ENCODE data around the gene DIPK1A.

The DIPK1A gene

GRCh38 chr1:92961131-92961895, at the start of gene DIPK1A:
Gene DIPK1A (minus strand): TSS chr1:92961462. CDS start chr1:92961429, 33 bp downstream.
- H3K4me3 ChIP-seq (ENCODE audit: low read length): peak within 1 kb of the TSS; percentile 87
- peak within 1 kb of the TSS; percentile 90 for H3K9ac ChIP-seq (ENCODE audit: low read length)
- no peaks in the 10 kb centered on the region for H3K36me3 ChIP-seq (ENCODE audit: control insufficient read depth, insufficient read depth, low read length)
- no peaks in the 10 kb centered on the region for H3K9me3 ChIP-seq (ENCODE audit: control insufficient read depth, low read length)
- H3K4me1 ChIP-seq (ENCODE audit: control insufficient read depth, insufficient read depth, low read length): peaks cover 9% of the 10 kb centered on the region
- no peaks in the 10 kb centered on the region for H3K27me3 ChIP-seq (ENCODE audit: control insufficient read depth, insufficient read depth, low read length)

- Histone ChIP-seq H3K27me3 (ENCODE audit: control insufficient read depth, insufficient read depth, low read length) (no peaks in the 10 kb centered on the region), H3K9me3 (ENCODE audit: control insufficient read depth, low read length) (no peaks in the 10 kb centered on the region), H3K4me3 (ENCODE audit: low read length) (no peak overlapping the region), H3K4me1 (ENCODE audit: control insufficient read depth, insufficient read depth, low read length) (no peaks in the 10 kb centered on the region), H3K9ac (ENCODE audit: low read length) (no peak overlapping the region), H3K36me3 (ENCODE audit: control insufficient read depth, insufficient read depth, low read length) (no peaks in the 10 kb centered on the region)
These were observed 46.8 kb upstream of the DIPK1A start for GRCh38 chr1:93007941-93008577.

- Histone ChIP-seq H3K4me1 (ENCODE audit: control insufficient read depth, insufficient read depth, low read length) (peaks cover 10% of the 10 kb centered on the region), H3K9ac (ENCODE audit: low read length) (no peak overlapping the region), H3K4me3 (ENCODE audit: low read length) (no peak overlapping the region), H3K27me3 (ENCODE audit: control insufficient read depth, insufficient read depth, low read length) (no peaks in the 10 kb centered on the region), H3K36me3 (ENCODE audit: control insufficient read depth, insufficient read depth, low read length) (no peaks in the 10 kb centered on the region), H3K9me3 (ENCODE audit: control insufficient read depth, low read length) (no peaks in the 10 kb centered on the region)
These were observed 44.0 kb upstream of the DIPK1A start for GRCh38 chr1:93005252-93005598.

- H3K9me3 ChIP-seq (ENCODE audit: control insufficient read depth, low read length): no peaks in the 10 kb centered on the region
- H3K4me3 ChIP-seq (ENCODE audit: low read length): no peak overlapping the region
- H3K27me3 ChIP-seq (ENCODE audit: control insufficient read depth, insufficient read depth, low read length): no peaks in the 10 kb centered on the region
- peaks cover 12% of the 10 kb centered on the region for H3K4me1 ChIP-seq (ENCODE audit: control insufficient read depth, insufficient read depth, low read length)
- no peaks in the 10 kb centered on the region for H3K36me3 ChIP-seq (ENCODE audit: control insufficient read depth, insufficient read depth, low read length)
- H3K9ac ChIP-seq (ENCODE audit: low read length): no peak overlapping the region
These were observed 43.4 kb upstream of the DIPK1A start for GRCh38 chr1:93004566-93005251.

GRCh38 chr1:93003981-93004380, 42.7 kb upstream of the DIPK1A start:
- Histone ChIP-seq H3K27me3 (ENCODE audit: control insufficient read depth, insufficient read depth, low read length) (no peaks in the 10 kb centered on the region), H3K4me3 (ENCODE audit: low read length) (no peak overlapping the region), H3K9me3 (ENCODE audit: control insufficient read depth, low read length) (no peaks in the 10 kb centered on the region), H3K36me3 (ENCODE audit: control insufficient read depth, insufficient read depth, low read length) (no peaks in the 10 kb centered on the region), H3K4me1 (ENCODE audit: control insufficient read depth, insufficient read depth, low read length) (peaks cover 12% of the 10 kb centered on the region), H3K9ac (ENCODE audit: low read length) (no peak overlapping the region)

- no peaks in the 10 kb centered on the region for H3K27me3 ChIP-seq (ENCODE audit: control insufficient read depth, insufficient read depth, low read length)
- H3K36me3 ChIP-seq (ENCODE audit: control insufficient read depth, insufficient read depth, low read length): no peaks in the 10 kb centered on the region
- no peak overlapping the region for H3K9ac ChIP-seq (ENCODE audit: low read length)
- no peak overlapping the region for H3K4me3 ChIP-seq (ENCODE audit: low read length)
- H3K4me1 ChIP-seq (ENCODE audit: control insufficient read depth, insufficient read depth, low read length): peaks cover 12% of the 10 kb centered on the region
- H3K9me3 ChIP-seq (ENCODE audit: control insufficient read depth, low read length): no peaks in the 10 kb centered on the region
These were observed 41.5 kb upstream of the DIPK1A start for GRCh38 chr1:93002781-93003180.

DNA sequence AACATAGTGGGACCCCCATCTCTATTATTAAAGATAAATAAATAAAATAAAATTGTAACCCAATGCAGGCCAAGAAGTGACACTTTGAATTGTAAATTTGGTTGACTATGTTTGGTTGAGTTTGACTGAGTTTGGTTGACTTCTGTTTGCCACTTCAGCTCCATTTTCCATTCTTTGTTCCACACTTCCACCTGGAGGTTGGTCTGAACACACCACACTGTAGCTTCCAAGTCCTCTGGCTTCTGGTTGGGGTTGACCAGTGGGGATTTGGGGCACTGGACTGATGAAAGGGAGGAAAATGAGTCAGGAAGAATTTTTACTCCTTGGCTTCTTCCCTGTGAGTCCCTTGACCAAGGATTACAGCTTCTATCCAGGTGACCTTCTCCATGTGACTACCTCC, 40.6 kb upstream of the DIPK1A start:
- no peaks in the 10 kb centered on the region for H3K9me3 ChIP-seq (ENCODE audit: control insufficient read depth, low read length)
- H3K4me1 ChIP-seq (ENCODE audit: control insufficient read depth, insufficient read depth, low read length): peaks cover 12% of the 10 kb centered on the region
- H3K9ac ChIP-seq (ENCODE audit: low read length): no peak overlapping the region
- H3K27me3 ChIP-seq (ENCODE audit: control insufficient read depth, insufficient read depth, low read length): no peaks in the 10 kb centered on the region
- no peak overlapping the region for H3K4me3 ChIP-seq (ENCODE audit: low read length)
- no peaks in the 10 kb centered on the region for H3K36me3 ChIP-seq (ENCODE audit: control insufficient read depth, insufficient read depth, low read length)

DNA sequence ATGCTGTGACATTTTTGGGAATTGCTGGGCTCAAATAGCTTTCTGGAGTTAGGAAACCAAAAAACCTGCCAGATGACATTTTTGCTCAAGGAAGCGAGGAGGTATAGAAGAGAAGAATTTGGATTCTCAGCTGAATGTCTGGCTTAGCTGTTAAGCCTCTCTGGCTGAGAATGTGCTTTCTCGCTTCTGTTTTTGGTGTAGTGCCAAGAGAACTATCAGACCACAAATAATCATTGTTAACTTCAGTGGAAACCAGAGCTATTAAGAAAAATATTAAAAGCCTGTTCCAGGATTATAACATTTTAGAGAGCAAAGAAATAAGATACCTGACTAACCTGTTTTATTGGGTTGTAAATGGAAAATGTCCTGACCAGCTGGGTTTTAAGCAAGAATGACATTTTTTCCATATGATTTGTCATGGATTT, 39.5 kb upstream of the DIPK1A start:
- H3K4me1 ChIP-seq (ENCODE audit: control insufficient read depth, insufficient read depth, low read length): peaks cover 19% of the 10 kb centered on the region
- no peak overlapping the region for H3K4me3 ChIP-seq (ENCODE audit: low read length)
- H3K9me3 ChIP-seq (ENCODE audit: control insufficient read depth, low read length): no peaks in the 10 kb centered on the region
- no peaks in the 10 kb centered on the region for H3K27me3 ChIP-seq (ENCODE audit: control insufficient read depth, insufficient read depth, low read length)
- H3K36me3 ChIP-seq (ENCODE audit: control insufficient read depth, insufficient read depth, low read length): no peaks in the 10 kb centered on the region
- H3K9ac ChIP-seq (ENCODE audit: low read length): no peak overlapping the region

DNA sequence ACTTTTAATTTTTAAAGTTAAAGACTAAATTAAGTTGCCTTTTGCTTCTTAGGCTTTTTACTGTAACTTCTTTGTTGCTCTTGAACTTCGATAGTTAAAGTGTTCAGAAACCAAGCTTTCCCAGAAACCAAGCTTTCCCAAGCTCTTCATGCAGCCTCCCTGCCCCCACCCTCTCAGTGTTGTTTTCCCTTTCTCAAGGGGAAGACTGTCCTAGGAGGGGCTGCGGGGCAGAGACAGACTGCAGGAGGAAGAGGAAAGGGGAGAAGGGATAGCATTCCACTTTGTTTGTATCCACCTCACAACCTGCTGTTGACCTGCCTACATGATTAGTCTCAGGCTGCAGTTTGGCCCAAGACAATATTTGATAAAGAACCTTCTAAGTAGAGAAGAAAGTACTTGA, 39.0 kb upstream of the DIPK1A start:
- Histone ChIP-seq H3K9me3 (ENCODE audit: control insufficient read depth, low read length) (no peaks in the 10 kb centered on the region), H3K27me3 (ENCODE audit: control insufficient read depth, insufficient read depth, low read length) (no peaks in the 10 kb centered on the region), H3K36me3 (ENCODE audit: control insufficient read depth, insufficient read depth, low read length) (no peaks in the 10 kb centered on the region), H3K9ac (ENCODE audit: low read length) (no peak overlapping the region), H3K4me3 (ENCODE audit: low read length) (no peak overlapping the region), H3K4me1 (ENCODE audit: control insufficient read depth, insufficient read depth, low read length) (peaks cover 19% of the 10 kb centered on the region)

DNA sequence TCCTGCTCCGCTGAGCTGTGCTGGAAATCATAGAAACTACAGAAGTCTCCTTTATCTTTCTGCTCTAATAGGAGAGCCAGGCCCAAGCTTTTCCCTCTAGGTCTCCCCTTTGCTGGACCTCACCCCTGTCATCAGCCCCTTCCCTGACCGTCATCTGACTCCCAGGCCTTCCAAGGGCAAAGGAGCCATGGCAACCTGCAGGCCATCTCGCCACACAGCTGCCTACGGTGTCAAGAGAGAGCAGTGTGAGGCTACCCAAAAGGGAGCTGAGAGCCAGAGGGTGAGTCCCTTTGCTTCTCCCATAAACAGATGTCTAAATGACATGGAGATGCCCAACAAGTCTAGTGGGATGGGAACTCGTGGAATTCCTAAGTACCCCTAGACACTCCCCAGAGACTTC, 37.6 kb upstream of the DIPK1A start:
- Histone ChIP-seq H3K36me3 (ENCODE audit: control insufficient read depth, insufficient read depth, low read length) (no peaks in the 10 kb centered on the region), H3K27me3 (ENCODE audit: control insufficient read depth, insufficient read depth, low read length) (no peaks in the 10 kb centered on the region), H3K9ac (ENCODE audit: low read length) (no peak overlapping the region), H3K4me1 (ENCODE audit: control insufficient read depth, insufficient read depth, low read length) (peaks cover 30% of the 10 kb centered on the region), H3K9me3 (ENCODE audit: control insufficient read depth, low read length) (no peaks in the 10 kb centered on the region), H3K4me3 (ENCODE audit: low read length) (no peak overlapping the region)

DNA sequence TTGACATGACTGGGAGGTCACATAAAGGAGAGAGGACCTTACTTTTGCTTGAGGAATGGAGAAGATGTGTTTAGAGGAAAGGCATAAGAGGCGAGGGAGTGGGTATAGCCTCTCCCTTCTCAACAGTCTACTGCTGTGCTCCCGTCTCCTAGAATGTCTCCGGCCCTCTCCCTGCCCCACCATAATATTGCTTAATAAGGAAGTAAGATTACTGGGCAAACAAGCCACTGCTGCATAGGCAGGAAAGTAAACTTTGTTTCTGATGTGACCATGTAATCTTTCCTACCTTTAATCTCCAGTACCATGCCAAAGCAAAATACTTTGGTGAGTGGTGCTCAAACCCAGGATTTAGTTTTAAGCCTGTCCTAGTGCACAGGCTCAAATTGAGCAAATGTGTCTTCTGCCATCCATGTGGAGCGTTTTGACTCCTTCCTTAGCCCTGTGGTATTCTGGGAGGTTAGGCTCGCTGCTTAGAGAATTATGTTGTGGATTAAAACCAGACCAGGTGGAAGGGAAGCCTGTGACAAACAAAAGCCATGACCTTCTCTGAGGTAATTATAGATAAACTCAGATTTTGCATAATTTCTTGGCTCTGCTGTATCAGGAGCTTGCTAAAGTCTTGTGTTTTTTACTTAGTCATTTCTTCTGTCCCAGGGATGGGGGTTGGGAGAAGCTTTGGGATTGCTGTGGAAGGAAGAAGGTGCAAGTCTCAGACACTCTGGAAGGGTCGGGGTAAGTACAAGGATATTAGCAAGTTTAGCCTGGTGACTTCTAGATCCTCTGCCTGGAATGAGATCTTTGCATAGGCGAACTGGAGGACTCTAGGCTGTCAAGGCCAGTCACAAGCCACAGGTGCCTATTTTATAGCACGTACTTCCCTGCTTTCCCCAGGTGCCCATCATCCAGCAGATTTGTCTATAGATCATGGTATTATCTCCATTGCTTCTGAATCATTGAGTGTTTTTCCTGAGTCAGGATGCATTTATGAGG, 34.5 kb upstream of the DIPK1A start:
- Histone ChIP-seq H3K36me3 (ENCODE audit: control insufficient read depth, insufficient read depth, low read length) (no peaks in the 10 kb centered on the region), H3K4me3 (ENCODE audit: low read length) (no peak overlapping the region), H3K9ac (ENCODE audit: low read length) (peak overlapping the region; percentile 10), H3K9me3 (ENCODE audit: control insufficient read depth, low read length) (no peaks in the 10 kb centered on the region), H3K27me3 (ENCODE audit: control insufficient read depth, insufficient read depth, low read length) (no peaks in the 10 kb centered on the region), H3K4me1 (ENCODE audit: control insufficient read depth, insufficient read depth, low read length) (peaks cover 25% of the 10 kb centered on the region)

Data from mucosa of stomach (tissue), 1 donor.